ENCODE data around the gene AIFM1. TPM values are rescaled to one million over a fixed set of nuclear protein-coding genes. Genes with fewer than 3 reads are reported as not detected.

AIFM1 gene
- polyA plus RNA-seq, 2 of the 4 experiments (the other 2 are of a cell fraction), result 90.2 to 103 TPM

DNA sequence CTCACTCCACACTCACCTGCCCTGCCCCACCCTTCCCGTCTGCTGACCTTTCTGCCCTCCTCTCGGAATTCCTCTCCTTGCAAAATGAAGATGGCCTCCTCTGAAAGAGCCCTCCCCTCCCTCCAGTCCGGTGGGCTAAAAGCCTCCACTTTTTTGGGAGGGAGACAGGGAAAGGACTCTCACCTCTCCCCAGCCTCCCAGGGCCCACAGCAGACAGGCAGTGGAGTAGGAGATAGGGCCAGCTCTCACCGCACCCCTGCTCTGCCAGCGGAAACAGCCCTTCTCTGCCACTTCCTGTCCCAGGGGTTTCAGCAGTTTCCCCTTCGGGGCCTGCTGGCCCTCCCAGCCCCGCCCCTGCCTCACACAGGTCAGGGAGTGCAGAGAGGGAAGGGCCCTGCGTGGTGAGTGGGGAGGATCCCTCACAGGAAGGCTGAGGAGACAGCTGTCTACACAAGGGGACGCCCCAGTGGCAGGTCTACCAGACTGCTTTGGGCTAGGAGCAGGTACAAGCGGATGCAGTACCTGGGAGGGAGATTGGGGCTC lies 73.6 kb downstream of the AIFM1 start:
- H3K27ac ChIP-seq, result peak overlapping the region in 1 of 2 experiments; percentile 25; a peak in 1 of 6 replicates
- 80% methylated on average over 6 of the region's 10 CpGs for WGBS (ENCODE audit: missing lambda C conversion rate)

More for the DNA sequence above, 73.6 kb downstream of the AIFM1 start:
- Histone ChIP-seq H3K9me3 (no peaks in the 10 kb centered on the region), H3K4me3 (no peak overlapping the region), H3K4me2 (no peak overlapping the region), H3K4me1 (0 out of 3 replicates have a peak, but pooled peaks cover 6% of the 10 kb centered on the region)
- CTCF ChIA-PET, result interaction anchor here (0.9 to 2.4 kb wide), 3 partner anchors 12 to 32 kb away, joined by 3 to 11 read pairs (median 4); no protein-coding TSS in a partner anchor
- FAIRE-seq, result no peak
- no peak for DNase-seq (ENCODE audit: low read depth in 1 of 2, low spot score in 1 of 2)
- POLR2A ChIA-PET, result no interaction called here
- TF ChIP-seq RAD21 (conservative IDR thresholded peaks at IDR 0.05 in 1 of 2, IDR thresholded peaks at IDR 0.05 in 1 of 2) (no peak), BHLHE40 (IDR thresholded peaks at IDR 0.05; ENCODE audit: low read depth, low read length) (no peak), NR3C1 (IDR thresholded peaks at IDR 0.05) (no peak), ZC3H11A (IDR thresholded peaks at IDR 0.05) (no peak), JUNB (IDR thresholded peaks at IDR 0.05) (no peak), RARB (CRISPR knock-in tag; IDR thresholded peaks at IDR 0.05) (no peak), ZNF302 (CRISPR knock-in tag; IDR thresholded peaks at IDR 0.05) (no peak), TFCP2L1 (CRISPR knock-in tag; IDR thresholded peaks at IDR 0.05) (no peak), HOXB13 (CRISPR knock-in tag; IDR thresholded peaks at IDR 0.05; ENCODE audit: low read depth) (no peak), MYC (IDR thresholded peaks at IDR 0.05; ENCODE audit: borderline replicate concordance, low read length) (no peak), ZSCAN20 (CRISPR knock-in tag; IDR thresholded peaks at IDR 0.05) (no peak), EHMT2 (IDR thresholded peaks at IDR 0.05; ENCODE audit: low read depth) (no peak), SMC3 (IDR thresholded peaks at IDR 0.05) (no peak)
- TF ChIP-seq, protein P1, sequence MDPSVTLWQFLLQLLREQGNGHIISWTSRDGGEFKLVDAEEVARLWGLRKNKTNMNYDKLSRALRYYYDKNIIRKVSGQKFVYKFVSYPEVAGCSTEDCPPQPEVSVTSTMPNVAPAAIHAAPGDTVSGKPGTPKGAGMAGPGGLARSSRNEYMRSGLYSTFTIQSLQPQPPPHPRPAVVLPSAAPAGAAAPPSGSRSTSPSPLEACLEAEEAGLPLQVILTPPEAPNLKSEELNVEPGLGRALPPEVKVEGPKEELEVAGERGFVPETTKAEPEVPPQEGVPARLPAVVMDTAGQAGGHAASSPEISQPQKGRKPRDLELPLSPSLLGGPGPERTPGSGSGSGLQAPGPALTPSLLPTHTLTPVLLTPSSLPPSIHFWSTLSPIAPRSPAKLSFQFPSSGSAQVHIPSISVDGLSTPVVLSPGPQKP (IDR thresholded peaks at IDR 0.05; ENCODE audit: low read depth, low read length), result no peak
- TF ChIP-seq, protein P2, sequence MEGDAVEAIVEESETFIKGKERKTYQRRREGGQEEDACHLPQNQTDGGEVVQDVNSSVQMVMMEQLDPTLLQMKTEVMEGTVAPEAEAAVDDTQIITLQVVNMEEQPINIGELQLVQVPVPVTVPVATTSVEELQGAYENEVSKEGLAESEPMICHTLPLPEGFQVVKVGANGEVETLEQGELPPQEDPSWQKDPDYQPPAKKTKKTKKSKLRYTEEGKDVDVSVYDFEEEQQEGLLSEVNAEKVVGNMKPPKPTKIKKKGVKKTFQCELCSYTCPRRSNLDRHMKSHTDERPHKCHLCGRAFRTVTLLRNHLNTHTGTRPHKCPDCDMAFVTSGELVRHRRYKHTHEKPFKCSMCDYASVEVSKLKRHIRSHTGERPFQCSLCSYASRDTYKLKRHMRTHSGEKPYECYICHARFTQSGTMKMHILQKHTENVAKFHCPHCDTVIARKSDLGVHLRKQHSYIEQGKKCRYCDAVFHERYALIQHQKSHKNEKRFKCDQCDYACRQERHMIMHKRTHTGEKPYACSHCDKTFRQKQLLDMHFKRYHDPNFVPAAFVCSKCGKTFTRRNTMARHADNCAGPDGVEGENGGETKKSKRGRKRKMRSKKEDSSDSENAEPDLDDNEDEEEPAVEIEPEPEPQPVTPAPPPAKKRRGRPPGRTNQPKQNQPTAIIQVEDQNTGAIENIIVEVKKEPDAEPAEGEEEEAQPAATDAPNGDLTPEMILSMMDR (IDR thresholded peaks at IDR 0.05), result no peak
- TF ChIP-seq, protein P3, sequence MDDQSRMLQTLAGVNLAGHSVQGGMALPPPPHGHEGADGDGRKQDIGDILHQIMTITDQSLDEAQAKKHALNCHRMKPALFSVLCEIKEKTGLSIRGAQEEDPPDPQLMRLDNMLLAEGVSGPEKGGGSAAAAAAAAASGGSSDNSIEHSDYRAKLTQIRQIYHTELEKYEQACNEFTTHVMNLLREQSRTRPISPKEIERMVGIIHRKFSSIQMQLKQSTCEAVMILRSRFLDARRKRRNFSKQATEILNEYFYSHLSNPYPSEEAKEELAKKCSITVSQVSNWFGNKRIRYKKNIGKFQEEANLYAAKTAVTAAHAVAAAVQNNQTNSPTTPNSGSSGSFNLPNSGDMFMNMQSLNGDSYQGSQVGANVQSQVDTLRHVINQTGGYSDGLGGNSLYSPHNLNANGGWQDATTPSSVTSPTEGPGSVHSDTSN (IDR thresholded peaks at IDR 0.05), result no peak
- TF ChIP-seq, protein P4, sequence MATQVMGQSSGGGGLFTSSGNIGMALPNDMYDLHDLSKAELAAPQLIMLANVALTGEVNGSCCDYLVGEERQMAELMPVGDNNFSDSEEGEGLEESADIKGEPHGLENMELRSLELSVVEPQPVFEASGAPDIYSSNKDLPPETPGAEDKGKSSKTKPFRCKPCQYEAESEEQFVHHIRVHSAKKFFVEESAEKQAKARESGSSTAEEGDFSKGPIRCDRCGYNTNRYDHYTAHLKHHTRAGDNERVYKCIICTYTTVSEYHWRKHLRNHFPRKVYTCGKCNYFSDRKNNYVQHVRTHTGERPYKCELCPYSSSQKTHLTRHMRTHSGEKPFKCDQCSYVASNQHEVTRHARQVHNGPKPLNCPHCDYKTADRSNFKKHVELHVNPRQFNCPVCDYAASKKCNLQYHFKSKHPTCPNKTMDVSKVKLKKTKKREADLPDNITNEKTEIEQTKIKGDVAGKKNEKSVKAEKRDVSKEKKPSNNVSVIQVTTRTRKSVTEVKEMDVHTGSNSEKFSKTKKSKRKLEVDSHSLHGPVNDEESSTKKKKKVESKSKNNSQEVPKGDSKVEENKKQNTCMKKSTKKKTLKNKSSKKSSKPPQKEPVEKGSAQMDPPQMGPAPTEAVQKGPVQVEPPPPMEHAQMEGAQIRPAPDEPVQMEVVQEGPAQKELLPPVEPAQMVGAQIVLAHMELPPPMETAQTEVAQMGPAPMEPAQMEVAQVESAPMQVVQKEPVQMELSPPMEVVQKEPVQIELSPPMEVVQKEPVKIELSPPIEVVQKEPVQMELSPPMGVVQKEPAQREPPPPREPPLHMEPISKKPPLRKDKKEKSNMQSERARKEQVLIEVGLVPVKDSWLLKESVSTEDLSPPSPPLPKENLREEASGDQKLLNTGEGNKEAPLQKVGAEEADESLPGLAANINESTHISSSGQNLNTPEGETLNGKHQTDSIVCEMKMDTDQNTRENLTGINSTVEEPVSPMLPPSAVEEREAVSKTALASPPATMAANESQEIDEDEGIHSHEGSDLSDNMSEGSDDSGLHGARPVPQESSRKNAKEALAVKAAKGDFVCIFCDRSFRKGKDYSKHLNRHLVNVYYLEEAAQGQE (IDR thresholded peaks at IDR 0.05), result no peak
- TF ChIP-seq, protein P5, sequence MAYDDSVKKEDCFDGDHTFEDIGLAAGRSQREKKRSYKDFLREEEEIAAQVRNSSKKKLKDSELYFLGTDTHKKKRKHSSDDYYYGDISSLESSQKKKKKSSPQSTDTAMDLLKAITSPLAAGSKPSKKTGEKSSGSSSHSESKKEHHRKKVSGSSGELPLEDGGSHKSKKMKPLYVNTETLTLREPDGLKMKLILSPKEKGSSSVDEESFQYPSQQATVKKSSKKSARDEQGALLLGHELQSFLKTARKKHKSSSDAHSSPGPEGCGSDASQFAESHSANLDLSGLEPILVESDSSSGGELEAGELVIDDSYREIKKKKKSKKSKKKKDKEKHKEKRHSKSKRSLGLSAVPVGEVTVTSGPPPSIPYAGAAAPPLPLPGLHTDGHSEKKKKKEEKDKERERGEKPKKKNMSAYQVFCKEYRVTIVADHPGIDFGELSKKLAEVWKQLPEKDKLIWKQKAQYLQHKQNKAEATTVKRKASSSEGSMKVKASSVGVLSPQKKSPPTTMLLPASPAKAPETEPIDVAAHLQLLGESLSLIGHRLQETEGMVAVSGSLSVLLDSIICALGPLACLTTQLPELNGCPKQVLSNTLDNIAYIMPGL (CRISPR knock-in tag; IDR thresholded peaks at IDR 0.05; ENCODE audit: borderline replicate concordance), result no peak
- ATAC-seq, result peak; percentile 50 to 60; a peak in 4 of 6 replicates

Data from A549 (cell line).